ENCODE results near the gene PDZD2. TPM values are rescaled to one million over a fixed set of nuclear protein-coding genes. Genes with fewer than 3 reads are reported as not detected.
"Not testable (repeated sequence)": the region's sequence is repeated elsewhere in the genome, so short reads cannot be mapped to it uniquely, and the experiment has no call there.

PDZD2 gene
- total RNA-seq, 1 donor from 2014 or later: 6.7 TPM

- no peak for DNase-seq (ENCODE audit: low read depth)
- no peak for TF ChIP-seq CTCF (IDR thresholded peaks at IDR 0.05; ENCODE audit: insufficient read depth, low read length, poor library complexity, severe bottlenecking)
- no peaks in the 10 kb centered on the region for H3K36me3 ChIP-seq (ENCODE audit: control insufficient read depth, insufficient read depth, low read length)
- H3K4me3 ChIP-seq (ENCODE audit: low read depth, low read length): no peak overlapping the region
- peaks cover 7% of the 10 kb centered on the region for H3K27me3 ChIP-seq (ENCODE audit: control insufficient read depth, insufficient read depth, low read length)
Measured at GRCh38 chr5:31758803-31759425, 120.0 kb downstream of the PDZD2 start.

- Histone ChIP-seq H3K27me3 (ENCODE audit: control insufficient read depth, insufficient read depth, low read length) (peaks cover 7% of the 10 kb centered on the region), H3K36me3 (ENCODE audit: control insufficient read depth, insufficient read depth, low read length) (no peaks in the 10 kb centered on the region), H3K4me3 (ENCODE audit: low read depth, low read length) (no peak overlapping the region)
- TF ChIP-seq CTCF (IDR thresholded peaks at IDR 0.05; ENCODE audit: insufficient read depth, low read length, poor library complexity, severe bottlenecking): no peak
- no peak for DNase-seq (ENCODE audit: low read depth)
Measured at GRCh38 chr5:31759925-31760324, 121.0 kb downstream of the PDZD2 start.

GRCh38 chr5:31761877-31762276, 122.9 kb downstream of the PDZD2 start:
- Histone ChIP-seq H3K36me3 (ENCODE audit: control insufficient read depth, insufficient read depth, low read length) (no peaks in the 10 kb centered on the region), H3K27me3 (ENCODE audit: control insufficient read depth, insufficient read depth, low read length) (peaks cover 7% of the 10 kb centered on the region), H3K4me3 (ENCODE audit: low read depth, low read length) (no peak overlapping the region)
- DNase-seq (ENCODE audit: low read depth): no peak
- no peak for TF ChIP-seq CTCF (IDR thresholded peaks at IDR 0.05; ENCODE audit: insufficient read depth, low read length, poor library complexity, severe bottlenecking)

- Histone ChIP-seq H3K27me3 (ENCODE audit: control insufficient read depth, insufficient read depth, low read length) (peaks cover 2% of the 10 kb centered on the region), H3K4me3 (ENCODE audit: low read depth, low read length) (no peak overlapping the region), H3K36me3 (ENCODE audit: control insufficient read depth, insufficient read depth, low read length) (no peaks in the 10 kb centered on the region)
- DNase-seq (ENCODE audit: low read depth): no peak
- TF ChIP-seq CTCF (IDR thresholded peaks at IDR 0.05; ENCODE audit: insufficient read depth, low read length, poor library complexity, severe bottlenecking): no peak
Measured at GRCh38 chr5:31763424-31763823, 124.5 kb downstream of the PDZD2 start.

GRCh38 chr5:31764687-31765086, 125.8 kb downstream of the PDZD2 start:
- H3K4me3 ChIP-seq (ENCODE audit: low read depth, low read length); H3K27me3 ChIP-seq (ENCODE audit: control insufficient read depth, insufficient read depth, low read length); H3K36me3 ChIP-seq (ENCODE audit: control insufficient read depth, insufficient read depth, low read length); DNase-seq (ENCODE audit: low read depth): not testable (repeated sequence)

- TF ChIP-seq CTCF (IDR thresholded peaks at IDR 0.05; ENCODE audit: insufficient read depth, low read length, poor library complexity, severe bottlenecking): no peak
- no peaks in the 10 kb centered on the region for H3K36me3 ChIP-seq (ENCODE audit: control insufficient read depth, insufficient read depth, low read length)
- H3K27me3 ChIP-seq (ENCODE audit: control insufficient read depth, insufficient read depth, low read length): no peaks in the 10 kb centered on the region
- H3K4me3 ChIP-seq (ENCODE audit: low read depth, low read length): no peak overlapping the region
- DNase-seq (ENCODE audit: low read depth): no peak
Measured at GRCh38 chr5:31767335-31768031, 128.6 kb downstream of the PDZD2 start.

Measured in kidney epithelial cell (primary cell).